HepG2 (cell line): ENCODE data around the gene ATG2A.

Experiments
- CTCF ChIP-seq: sonication (generic); formaldehyde crosslinking; IDR thresholded peaks from 2 replicates; pipeline ENCODE4 v1.5.0; 2020; ENCODE audit warnings: mild to moderate bottlenecking, missing genetic modification reagents, moderate library complexity
- GABPB1 ChIP-seq: IDR thresholded peaks from 2 replicates; pipeline ENCODE4 v1.6.1; 2016; ENCODE audit warnings: mild to moderate bottlenecking, missing genetic modification reagents, moderate library complexity, missing compliant biosample characterization
- HDAC6 ChIP-seq: fragments of 200-600 bp; sonication (generic); IDR thresholded peaks from 2 replicates; pipeline ENCODE4 v1.7.0; 2017; ENCODE audit warnings: mild to moderate bottlenecking, antibody characterized with exemption, low read length, low read depth
- MNT ChIP-seq: fragments of 450-650 bp; IDR thresholded peaks from 2 replicates; pipeline ENCODE4 v1.6.1; 2016
- MYPOP ChIP-seq: sonication (generic); formaldehyde crosslinking; IDR thresholded peaks from 2 replicates; pipeline ENCODE4 v1.8.1; 2023; ENCODE audit warnings: mild to moderate bottlenecking, moderate library complexity, missing genetic modification reagents
- MZF1 ChIP-seq: sonication (generic); formaldehyde crosslinking; IDR thresholded peaks from 2 replicates; pipeline ENCODE4 v1.8.1; 2023; ENCODE audit warnings: mild to moderate bottlenecking, missing genetic modification reagents, borderline replicate concordance
- NR1H2 ChIP-seq: sonication (generic); formaldehyde crosslinking; IDR thresholded peaks from 2 replicates; pipeline ENCODE4 v1.8.1; 2022; ENCODE audit warnings: low read depth, missing genetic modification reagents, borderline replicate concordance
- SMAD1 ChIP-seq: sonication (generic); formaldehyde crosslinking; IDR thresholded peaks from 2 replicates; pipeline ENCODE4 v1.4.0; 2020; ENCODE audit warnings: missing genetic modification reagents, low read depth, mild to moderate bottlenecking, borderline replicate concordance
- SUZ12 ChIP-seq: fragments of 150-350 bp; IDR thresholded peaks from 2 replicates; pipeline ENCODE4 v1.6.1; 2014; ENCODE audit warnings: low read depth, low read length
- TAF15 ChIP-seq: fragments of 200-400 bp; formaldehyde crosslinking; IDR thresholded peaks from one replicate; pipeline ENCODE4 v1.6.1; 2018; ENCODE audit warnings: mild to moderate bottlenecking, low read depth, low read length; ENCODE audit not compliant: poor library complexity, severe bottlenecking
- ZBTB8A ChIP-seq: sonication (generic); formaldehyde crosslinking; IDR thresholded peaks from 2 replicates; pipeline ENCODE4 v1.4.0; 2020; ENCODE audit warnings: mild to moderate bottlenecking, low read depth, missing genetic modification reagents, borderline replicate concordance

DNA sequence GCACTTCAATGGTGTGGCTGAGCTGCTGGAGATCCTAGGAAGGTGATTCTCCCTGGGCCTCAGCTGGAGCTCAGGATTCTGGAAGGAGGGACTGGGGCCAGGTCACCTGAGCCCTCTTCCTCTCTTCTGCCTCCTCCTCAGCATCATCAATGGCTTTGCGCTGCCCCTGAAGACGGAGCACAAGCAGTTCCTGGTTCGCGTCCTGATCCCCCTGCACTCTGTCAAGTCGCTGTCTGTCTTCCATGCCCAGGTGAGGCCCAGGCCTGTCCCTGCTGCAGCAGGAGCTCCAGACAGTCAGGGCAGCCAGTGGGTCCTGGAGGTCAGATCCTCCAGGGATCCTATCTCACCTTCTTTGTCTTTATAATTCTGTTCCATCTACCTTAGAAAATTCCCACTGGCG is 13.3 kb upstream of the ATG2A start:
- TF ChIP-seq MNT (no peak), MYPOP (CRISPR knock-in tag) (no peak), CTCF (CRISPR knock-in tag) (no peak), GABPB1 (CRISPR knock-in tag) (no peak), NR1H2 (CRISPR knock-in tag) (no peak), SUZ12 (no peak), SMAD1 (CRISPR knock-in tag) (no peak), HDAC6 (no peak), TAF15 (no peak), MZF1 (CRISPR knock-in tag) (no peak), ZBTB8A (CRISPR knock-in tag) (no peak)
